Measurements from ENCODE around the gene WWOX.

- no peak for TF ChIP-seq CTCF (IDR thresholded peaks at IDR 0.05; ENCODE audit: low read depth, low read length)
- no peak for TF ChIP-seq POLR2A (IDR thresholded peaks at IDR 0.05; ENCODE audit: extremely low read depth, insufficient read length)
Observed at GRCh38 chr16:79050063-79050462, 950.6 kb downstream of the WWOX start.

Data from NB4 (cell line).